HS-27A (cell line): ENCODE data around the gene SEC31B.

Source experiments
- DNase-seq: peaks from one replicate; pipeline ENCODE4 v3.0.0-alpha.2; 2012; ENCODE audit warnings: low read depth, missing footprints

Gene SEC31B, protein sequence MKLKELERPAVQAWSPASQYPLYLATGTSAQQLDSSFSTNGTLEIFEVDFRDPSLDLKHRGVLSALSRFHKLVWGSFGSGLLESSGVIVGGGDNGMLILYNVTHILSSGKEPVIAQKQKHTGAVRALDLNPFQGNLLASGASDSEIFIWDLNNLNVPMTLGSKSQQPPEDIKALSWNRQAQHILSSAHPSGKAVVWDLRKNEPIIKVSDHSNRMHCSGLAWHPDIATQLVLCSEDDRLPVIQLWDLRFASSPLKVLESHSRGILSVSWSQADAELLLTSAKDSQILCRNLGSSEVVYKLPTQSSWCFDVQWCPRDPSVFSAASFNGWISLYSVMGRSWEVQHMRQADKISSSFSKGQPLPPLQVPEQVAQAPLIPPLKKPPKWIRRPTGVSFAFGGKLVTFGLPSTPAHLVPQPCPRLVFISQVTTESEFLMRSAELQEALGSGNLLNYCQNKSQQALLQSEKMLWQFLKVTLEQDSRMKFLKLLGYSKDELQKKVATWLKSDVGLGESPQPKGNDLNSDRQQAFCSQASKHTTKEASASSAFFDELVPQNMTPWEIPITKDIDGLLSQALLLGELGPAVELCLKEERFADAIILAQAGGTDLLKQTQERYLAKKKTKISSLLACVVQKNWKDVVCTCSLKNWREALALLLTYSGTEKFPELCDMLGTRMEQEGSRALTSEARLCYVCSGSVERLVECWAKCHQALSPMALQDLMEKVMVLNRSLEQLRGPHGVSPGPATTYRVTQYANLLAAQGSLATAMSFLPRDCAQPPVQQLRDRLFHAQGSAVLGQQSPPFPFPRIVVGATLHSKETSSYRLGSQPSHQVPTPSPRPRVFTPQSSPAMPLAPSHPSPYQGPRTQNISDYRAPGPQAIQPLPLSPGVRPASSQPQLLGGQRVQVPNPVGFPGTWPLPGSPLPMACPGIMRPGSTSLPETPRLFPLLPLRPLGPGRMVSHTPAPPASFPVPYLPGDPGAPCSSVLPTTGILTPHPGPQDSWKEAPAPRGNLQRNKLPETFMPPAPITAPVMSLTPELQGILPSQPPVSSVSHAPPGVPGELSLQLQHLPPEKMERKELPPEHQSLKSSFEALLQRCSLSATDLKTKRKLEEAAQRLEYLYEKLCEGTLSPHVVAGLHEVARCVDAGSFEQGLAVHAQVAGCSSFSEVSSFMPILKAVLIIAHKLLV

GRCh38 chr10:100519311-100520051 lies at the start of gene SEC31B:
TSS of gene SEC31B (minus strand) at chr10:100519861. CDS start at chr10:100516952, 2,909 bp downstream.
- no peak for DNase-seq

DNA sequence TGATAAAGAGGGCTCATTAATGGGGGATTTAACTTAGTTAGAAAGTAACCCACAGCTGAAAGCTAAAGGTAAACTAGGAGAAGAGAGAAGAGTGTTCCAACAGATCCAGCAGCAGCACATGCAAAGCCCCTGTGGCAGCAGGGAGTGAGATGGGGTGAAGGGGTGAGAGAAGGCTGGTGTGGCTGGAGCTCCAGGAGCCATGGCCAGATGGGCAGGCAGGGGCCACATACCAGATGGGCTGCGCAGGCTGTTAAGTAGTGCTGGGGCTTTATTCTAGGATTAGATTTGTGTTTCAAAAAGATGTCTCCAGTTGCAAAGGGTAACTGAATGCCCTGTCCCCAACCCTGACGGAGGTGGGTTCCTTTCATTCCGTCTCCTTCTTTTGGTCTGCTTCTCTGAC lies 49.3 kb upstream of the SEC31B start:
- no peak for DNase-seq

- no peak for DNase-seq
Measured at GRCh38 chr10:100567826-100568225, 48.2 kb upstream of the SEC31B start.

DNA sequence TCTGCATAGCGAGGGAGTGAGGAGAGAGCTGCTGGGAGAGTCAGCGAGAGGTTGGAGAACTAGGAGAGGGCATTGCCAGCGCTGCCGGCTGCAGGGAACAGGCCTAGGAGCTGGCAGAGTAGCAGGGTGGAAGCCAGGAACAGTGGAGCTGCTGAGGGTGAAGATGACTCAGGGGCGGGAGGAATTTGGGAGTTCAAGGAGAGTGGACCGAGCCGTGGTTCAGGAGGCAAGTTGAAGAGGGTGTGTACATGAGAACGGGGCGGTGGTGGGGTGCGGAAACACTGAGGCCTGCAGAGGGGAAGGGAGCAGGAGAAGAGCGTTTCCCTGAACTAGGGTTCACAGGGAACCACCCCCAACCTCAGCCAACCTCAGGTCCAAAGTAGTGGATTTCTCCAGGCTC lies 47.6 kb upstream of the SEC31B start:
- no peak for DNase-seq

- DNase-seq, result no peak
Measured at GRCh38 chr10:100566561-100566960, 46.9 kb upstream of the SEC31B start.

DNA sequence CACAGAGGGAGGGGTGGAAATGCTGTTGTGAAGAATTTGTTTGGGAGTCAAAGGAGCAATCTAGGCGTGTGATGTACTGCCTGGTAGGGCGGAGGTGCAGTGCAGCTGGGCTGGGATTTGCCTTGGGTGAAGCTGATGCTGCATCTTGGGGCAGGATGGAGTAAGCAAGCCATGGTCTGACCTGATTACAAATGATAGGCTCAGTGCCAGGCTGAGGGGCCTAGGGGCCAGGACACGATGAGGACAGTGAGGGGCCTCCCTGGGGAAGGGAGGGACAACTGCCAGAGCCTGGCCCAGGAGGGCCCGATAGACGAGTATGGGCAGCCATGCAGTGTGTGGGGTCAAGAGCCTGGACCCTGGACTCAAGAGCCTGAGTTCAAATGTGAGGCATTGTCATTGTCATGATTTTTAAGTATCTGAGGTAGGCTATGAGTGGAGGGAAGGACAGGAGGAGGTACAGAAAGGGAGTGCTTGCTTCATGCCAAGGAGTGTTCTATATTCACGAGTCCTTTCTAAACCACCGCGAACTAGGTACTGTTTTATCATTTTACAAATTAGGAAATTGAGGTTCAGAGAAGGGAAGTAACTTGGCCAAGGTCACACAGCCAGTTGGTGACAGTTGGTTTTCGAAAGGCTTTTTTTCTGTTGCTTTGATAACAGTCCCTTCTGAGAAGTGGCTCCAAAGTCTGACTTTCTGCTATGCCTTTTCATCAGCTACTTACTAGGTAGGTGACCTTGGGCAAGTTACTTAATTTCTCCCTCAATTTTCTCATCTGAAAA lies 45.7 kb upstream of the SEC31B start:
- DNase-seq, result no peak

- peak; percentile 59 for DNase-seq
Measured at GRCh38 chr10:100562008-100562672, 42.5 kb upstream of the SEC31B start.

- no peak for DNase-seq
Measured at GRCh38 chr10:100561005-100561404, 41.3 kb upstream of the SEC31B start.

DNA sequence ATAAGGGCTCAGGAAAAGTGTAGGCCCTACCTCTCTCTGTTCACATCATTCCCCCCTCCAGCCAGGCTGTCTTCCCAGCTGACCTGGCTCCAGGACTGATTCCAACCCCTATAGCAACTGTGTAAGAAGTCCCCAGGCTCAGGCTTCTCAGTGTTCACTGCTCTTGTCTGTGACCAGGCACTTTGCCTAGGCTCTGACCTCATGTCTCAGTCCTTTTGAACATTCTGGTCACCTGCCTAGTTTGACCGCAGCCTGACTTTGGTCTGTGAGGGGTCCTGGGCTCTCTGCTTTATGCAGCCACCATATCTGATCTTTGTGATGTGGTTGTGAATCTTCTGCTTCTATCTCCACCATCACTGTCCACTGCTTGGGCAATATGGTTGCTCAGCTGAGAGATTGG lies 40.6 kb upstream of the SEC31B start:
- DNase-seq, result no peak

GRCh38 chr10:100554902-100555301 lies 35.2 kb upstream of the SEC31B start:
- no peak for DNase-seq

GRCh38 chr10:100553929-100554328 lies 34.3 kb upstream of the SEC31B start:
- DNase-seq, result no peak

- no peak for DNase-seq
Measured at GRCh38 chr10:100551738-100552137, 32.1 kb upstream of the SEC31B start.

- DNase-seq, result no peak
Measured at GRCh38 chr10:100551196-100551595, 31.5 kb upstream of the SEC31B start.

DNA sequence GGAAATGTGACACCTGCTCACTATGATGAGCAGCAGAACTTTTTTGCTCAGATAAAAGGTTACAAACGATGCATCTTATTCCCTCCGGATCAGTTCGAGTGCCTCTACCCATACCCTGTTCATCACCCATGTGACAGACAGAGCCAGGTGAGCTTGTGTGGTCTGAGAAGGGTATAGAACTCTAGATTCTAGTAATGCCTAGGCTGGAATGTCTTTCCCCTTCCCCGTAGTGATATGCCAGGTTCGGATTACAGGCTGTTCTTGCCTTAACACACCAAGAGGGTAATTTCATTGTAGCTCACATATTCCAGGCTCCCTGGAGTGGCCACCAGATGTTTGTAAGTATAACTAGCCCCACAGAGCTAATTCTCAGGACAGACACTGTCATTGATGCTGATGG lies 25.3 kb upstream of the SEC31B start:
- DNase-seq, result no peak

DNA sequence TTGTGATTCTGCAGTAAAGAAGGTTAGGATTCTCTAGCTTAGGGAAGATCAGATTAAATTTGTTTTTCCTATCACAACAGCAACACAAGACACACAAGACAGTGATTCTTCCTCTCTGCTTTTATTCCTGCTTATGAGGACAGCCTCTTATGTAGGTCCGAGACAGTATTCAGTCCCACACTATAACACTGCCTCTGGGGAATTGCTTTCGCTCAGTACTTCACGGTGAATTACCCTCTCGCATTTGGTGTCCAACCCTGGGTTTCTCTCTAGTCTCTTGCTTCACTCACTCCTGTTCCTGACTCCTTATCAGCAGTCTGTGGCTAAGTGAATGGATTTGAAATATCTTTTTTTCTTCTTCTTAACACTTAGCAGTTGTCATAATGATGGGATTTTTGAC lies 17.8 kb upstream of the SEC31B start:
- DNase-seq, result no peak

DNA sequence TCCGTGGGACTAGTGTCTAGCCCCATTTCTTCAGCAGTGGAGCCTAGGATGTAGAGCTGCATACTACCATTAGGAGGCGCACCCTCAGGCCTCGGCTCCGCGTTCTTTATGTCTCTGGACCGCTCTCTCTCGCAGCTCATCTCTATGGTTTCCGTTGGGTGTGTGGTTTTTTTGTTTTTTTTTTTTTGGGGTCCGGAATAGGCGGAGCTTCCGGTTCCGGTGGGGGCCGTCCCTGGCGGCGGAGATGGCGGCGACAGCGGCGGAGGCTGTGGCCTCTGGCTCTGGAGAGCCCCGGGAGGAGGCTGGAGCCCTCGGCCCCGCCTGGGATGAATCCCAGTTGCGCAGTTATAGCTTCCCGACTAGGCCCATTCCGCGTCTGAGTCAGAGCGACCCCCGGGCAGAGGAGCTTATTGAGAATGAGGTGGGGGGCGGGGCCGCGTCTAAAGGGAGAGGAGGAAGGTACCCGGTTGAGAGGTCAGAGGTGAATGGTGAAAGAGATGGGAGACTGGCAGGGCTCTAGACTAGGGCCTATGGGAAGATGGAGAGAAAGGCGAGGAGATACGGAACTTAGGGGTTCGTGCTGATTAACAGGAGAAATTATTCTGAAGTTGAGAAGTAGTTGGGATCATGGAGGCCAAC lies 16.2 kb upstream of the SEC31B start, which contains the start of gene HIF1AN:
TSS of gene HIF1AN (plus strand) at position 229 of the 639 bp plus-strand sequence. CDS start at position 245, 16 bp downstream.
- DNase-seq, result peak; percentile 68

DNA sequence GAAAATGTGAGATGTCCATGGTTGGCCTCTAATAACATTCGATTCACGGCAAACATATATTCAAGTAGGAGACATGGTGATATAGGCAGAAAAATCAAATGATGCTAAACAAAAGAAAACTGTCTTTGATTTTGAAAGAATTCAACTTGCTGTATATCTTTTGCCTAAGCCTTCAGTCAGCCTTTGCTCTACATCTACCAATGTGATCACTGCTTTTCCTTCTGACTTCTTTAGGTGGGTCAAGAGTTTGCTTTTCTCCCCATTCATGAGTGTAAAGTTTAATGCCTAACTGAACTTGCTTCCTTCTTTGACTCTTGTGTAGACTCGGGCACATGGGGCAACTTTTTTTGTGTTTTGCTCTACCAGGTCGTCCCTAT lies 15.7 kb upstream of the SEC31B start:
- no peak for DNase-seq

DNA sequence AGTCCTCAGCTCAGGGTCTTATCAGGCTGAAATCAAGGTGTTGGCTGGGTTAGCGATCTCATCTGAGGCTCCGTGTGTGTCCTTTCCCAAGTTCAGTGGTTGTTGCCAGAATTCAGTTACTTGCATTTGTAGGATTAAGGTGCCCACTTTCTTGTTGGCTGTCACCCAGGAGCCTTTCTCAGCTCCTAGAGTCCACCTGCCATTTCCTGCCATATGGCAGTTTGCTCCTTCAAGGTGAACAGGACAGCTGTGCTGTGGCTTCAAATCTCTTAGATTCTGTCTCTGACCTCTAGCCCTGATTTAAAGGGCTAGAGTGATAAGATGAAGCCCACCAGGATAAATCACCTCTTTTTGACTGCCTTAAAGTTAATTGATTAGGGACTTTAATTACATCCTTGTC lies 15.1 kb upstream of the SEC31B start:
- no peak for DNase-seq

GRCh38 chr10:100531761-100532160 lies 12.1 kb upstream of the SEC31B start:
- no peak for DNase-seq
